ENCODE data around the gene KDM1B.
"Not testable (repeated sequence)": the region's sequence is repeated elsewhere in the genome, so short reads cannot be mapped to it uniquely, and the experiment has no call there.

KDM1B gene

GRCh38 chr6:18147160-18147559 is 8.1 kb upstream of the KDM1B start:
- H3K9me3 ChIP-seq: no peaks in the 10 kb centered on the region
- H3K4me1 ChIP-seq: no peaks in the 10 kb centered on the region
- no peaks in the 10 kb centered on the region for H3K27me3 ChIP-seq
- DNase-seq: no peak
- no peak overlapping the region for H3K4me3 ChIP-seq (ENCODE audit: low read depth, low read length)
- no peak for TF ChIP-seq CTCF (IDR thresholded peaks at IDR 0.05; ENCODE audit: low read depth, low read length)
- no peaks in the 10 kb centered on the region for H3K36me3 ChIP-seq

- Histone ChIP-seq H3K27me3 (no peaks in the 10 kb centered on the region), H3K4me1 (no peaks in the 10 kb centered on the region), H3K36me3 (no peaks in the 10 kb centered on the region), H3K9me3 (no peaks in the 10 kb centered on the region), H3K4me3 (ENCODE audit: low read depth, low read length) (no peak overlapping the region)
- no peak for TF ChIP-seq CTCF (IDR thresholded peaks at IDR 0.05; ENCODE audit: low read depth, low read length)
- DNase-seq: no peak
Observed at GRCh38 chr6:18147616-18148015, 7.6 kb upstream of the KDM1B start.

GRCh38 chr6:18148304-18149025 is 6.8 kb upstream of the KDM1B start:
- no peak for DNase-seq

GRCh38 chr6:18151391-18151790 is 3.8 kb upstream of the KDM1B start:
- not testable (repeated sequence) for H3K36me3 ChIP-seq; H3K4me3 ChIP-seq (ENCODE audit: low read depth, low read length); H3K4me1 ChIP-seq; H3K27me3 ChIP-seq; H3K9me3 ChIP-seq; DNase-seq

More at GRCh38 chr6:18148304-18149025, 6.8 kb upstream of the KDM1B start:
- H3K27me3 ChIP-seq: no peaks in the 10 kb centered on the region
- no peaks in the 10 kb centered on the region for H3K4me1 ChIP-seq
- TF ChIP-seq CTCF (IDR thresholded peaks at IDR 0.05; ENCODE audit: low read depth, low read length): no peak
- H3K36me3 ChIP-seq: no peaks in the 10 kb centered on the region
- no peaks in the 10 kb centered on the region for H3K9me3 ChIP-seq
- H3K4me3 ChIP-seq (ENCODE audit: low read depth, low read length): no peak overlapping the region

- no peak overlapping the region for H3K4me3 ChIP-seq (ENCODE audit: low read depth, low read length)
- H3K27me3 ChIP-seq: no peaks in the 10 kb centered on the region
- DNase-seq: no peak
- H3K4me1 ChIP-seq: no peaks in the 10 kb centered on the region
- TF ChIP-seq CTCF (IDR thresholded peaks at IDR 0.05; ENCODE audit: low read depth, low read length): no peak
- H3K9me3 ChIP-seq: no peaks in the 10 kb centered on the region
- H3K36me3 ChIP-seq: no peaks in the 10 kb centered on the region
Observed at GRCh38 chr6:18151801-18152200, 3.4 kb upstream of the KDM1B start.

- H3K27me3 ChIP-seq: no peaks in the 10 kb centered on the region
- no peak for TF ChIP-seq CTCF (IDR thresholded peaks at IDR 0.05; ENCODE audit: low read depth, low read length)
- no peak overlapping the region for H3K4me3 ChIP-seq (ENCODE audit: low read depth, low read length)
- no peak for DNase-seq
- no peaks in the 10 kb centered on the region for H3K4me1 ChIP-seq
- no peaks in the 10 kb centered on the region for H3K36me3 ChIP-seq
- H3K9me3 ChIP-seq: no peaks in the 10 kb centered on the region
Observed at GRCh38 chr6:18153311-18153703, 1.9 kb upstream of the KDM1B start.

Data from BE2C (cell line).